GM10847 (cell line): Measurements from ENCODE around the gene UBL4B.

ENCODE experiments used
- POLR2A ChIP-seq: IDR thresholded peaks from 2 replicates; pipeline ENCODE4 v1.6.1; 2011; ENCODE audit not compliant: insufficient read length; ENCODE audit errors: extremely low read depth

Gene UBL4B

GRCh38 chr1:110153407-110153950 lies 41.2 kb downstream of the UBL4B start:
- no peak for TF ChIP-seq POLR2A

GRCh38 chr1:110155878-110156522 lies 43.8 kb downstream of the UBL4B start:
- no peak for TF ChIP-seq POLR2A

- TF ChIP-seq POLR2A, result no peak
Observed at GRCh38 chr1:110158261-110158660, 46.0 kb downstream of the UBL4B start.

GRCh38 chr1:110159168-110159567 lies 46.9 kb downstream of the UBL4B start:
- TF ChIP-seq POLR2A, result no peak

- TF ChIP-seq POLR2A, result no peak
Observed at GRCh38 chr1:110160538-110161100, 48.4 kb downstream of the UBL4B start.

- TF ChIP-seq POLR2A, result no peak
Observed at GRCh38 chr1:110161165-110161564, 48.9 kb downstream of the UBL4B start.

GRCh38 chr1:110161849-110162248 lies 49.6 kb downstream of the UBL4B start:
- no peak for TF ChIP-seq POLR2A
